H1 (cell line): ENCODE results near the gene C2orf80.

Experiments used
- BRCA1 ChIP-seq: IDR thresholded peaks from 2 replicates; pipeline ENCODE4 v1.6.1; 2012; ENCODE audit warnings: low read depth, low read length, improper control_type of control experiment
- SIX5 ChIP-seq: IDR thresholded peaks from 2 replicates; pipeline ENCODE4 v1.6.1; 2011; ENCODE audit warnings: mild to moderate bottlenecking, low read depth, low read length
- TAF1 ChIP-seq: IDR thresholded peaks from 2 replicates; pipeline ENCODE4 v1.6.1; 2011; ENCODE audit warnings: mild to moderate bottlenecking, low read depth, low read length

- no peak for TF ChIP-seq BRCA1
- no peak for TF ChIP-seq SIX5
- TF ChIP-seq TAF1 = no peak
Observed at GRCh38 chr2:208174144-208174543, 15.7 kb downstream of the C2orf80 start.
